GM23248 (cell line): ENCODE measurements around the gene TLX3. TPM values are rescaled to one million over a fixed set of nuclear protein-coding genes. Genes with fewer than 3 reads are reported as not detected.

Experiments used
- DNase-seq: peaks from one replicate; pipeline ENCODE4 v3.0.0-alpha.2; 2015
- H2AFZ ChIP-seq: fragments of 200-600 bp; sonication (generic); 2 replicates; pipeline ENCODE4 v1.6.1; 2016; ENCODE audit warnings: antibody characterized with exemption
- H3F3A ChIP-seq: fragments of 200-600 bp; sonication (generic); 2 replicates; pipeline ENCODE4 v1.6.1; 2016; ENCODE audit warnings: mild to moderate bottlenecking, antibody characterized with exemption, mixed run types; ENCODE audit not compliant: insufficient read depth
- H3K27ac ChIP-seq: fragments of 200-600 bp; sonication (generic); 2 replicates; pipeline ENCODE4 v1.5.1; 2016; ENCODE audit warnings: mild to moderate bottlenecking
- H3K27me3 ChIP-seq: fragments of 200-600 bp; sonication (generic); replicated peaks from 2 replicates; pipeline ENCODE4 v1.6.1; 2016; ENCODE audit warnings: mild to moderate bottlenecking; ENCODE audit not compliant: insufficient read depth
- H3K36me3 ChIP-seq: fragments of 200-600 bp; sonication (generic); 2 replicates; pipeline ENCODE4 v1.6.1; 2016; ENCODE audit warnings: low read depth, mild to moderate bottlenecking
- H3K4me1 ChIP-seq: fragments of 200-600 bp; sonication (generic); 2 replicates; pipeline ENCODE4 v1.6.1; 2016; ENCODE audit warnings: mild to moderate bottlenecking; ENCODE audit not compliant: insufficient read depth
- H3K4me2 ChIP-seq: fragments of 200-600 bp; sonication (generic); one replicate; pipeline ENCODE4 v1.6.1; 2016; ENCODE audit warnings: mild to moderate bottlenecking; ENCODE audit not compliant: unreplicated experiment
- H3K4me3 ChIP-seq: fragments of 200-600 bp; sonication (generic); 2 replicates; pipeline ENCODE4 v1.5.1; 2016; ENCODE audit warnings: mild to moderate bottlenecking
- H3K79me2 ChIP-seq: fragments of 200-600 bp; sonication (generic); 2 replicates; pipeline ENCODE4 v1.6.1; 2016; ENCODE audit warnings: mild to moderate bottlenecking; ENCODE audit not compliant: insufficient read depth
- H3K9ac ChIP-seq: fragments of 200-600 bp; sonication (generic); 2 replicates; pipeline ENCODE4 v1.6.1; 2016; ENCODE audit warnings: mild to moderate bottlenecking
- H3K9me2 ChIP-seq: fragments of 200-600 bp; sonication (generic); 2 replicates; pipeline ENCODE4 v1.6.1; 2016; ENCODE audit warnings: mixed run types, mild to moderate bottlenecking, moderate library complexity; ENCODE audit not compliant: insufficient read depth
- H3K9me3 ChIP-seq: fragments of 200-600 bp; sonication (generic); one replicate; pipeline ENCODE4 v1.6.1; 2017; ENCODE audit warnings: low read depth
- H4K20me1 ChIP-seq: fragments of 200-600 bp; sonication (generic); 2 replicates; pipeline ENCODE4 v1.6.0; 2016; ENCODE audit not compliant: insufficient read depth
- EZH2 ChIP-seq: fragments of 200-600 bp; sonication (generic); IDR thresholded peaks from 2 replicates; pipeline ENCODE4 v1.6.1; 2018; ENCODE audit warnings: antibody characterized with exemption, mild to moderate bottlenecking; ENCODE audit not compliant: insufficient read depth, poor library complexity, severe bottlenecking
- EZH2phosphoT487 ChIP-seq: fragments of 200-600 bp; sonication (generic); IDR thresholded peaks from 2 replicates; pipeline ENCODE4 v1.6.1; 2018; ENCODE audit warnings: antibody characterized with exemption, moderate library complexity, mild to moderate bottlenecking, low read depth; ENCODE audit not compliant: insufficient read depth
- WGBS, 2 experiments: methylation state at CpG; one replicate each; pipeline ENCODE4 v1.1.6; 2015 to 2017; ENCODE audit warnings: low lambda C conversion rate in 2 of 2, low coverage in 1 of 2; ENCODE audit errors: missing lambda C conversion rate in 2 of 2; 5-methylcytosine and 5-hydroxymethylcytosine counted together
- in situ Hi-C: fragments of 300-500 bp; cut with MboI; formaldehyde crosslinking; loops from 2 replicates; pipeline ENCODE4 v1.15.0; 2020
- polyA plus RNA-seq: library from polyadenylated mRNA; unstranded; fragments of >200 nt; fragmentation: Nextera tagmentation; extraction: Ambion mirVana; gene quantifications from 2 replicates; pipeline ENCODE4 v1.2.1, GENCODE V29; 2016
- total RNA-seq: library from RNA; depleted of rRNA; stranded (reverse); fragments of >200 nt; shearing (Covaris generic); gene quantifications from 2 replicates; pipeline ENCODE4 v1.2.3, GENCODE V29; 2014

Gene TLX3
- total and polyA plus RNA-seq, 2 experiments from 2014 or later: not detected

GRCh38 chr5:171306781-171307591, 2.1 kb upstream of the TLX3 start:
- in situ Hi-C loops: no loop called here
- peaks cover 65% of the 10 kb centered on the region for H3K27me3 ChIP-seq

GRCh38 chr5:171307789-171308452, 1.1 kb upstream of the TLX3 start:
- in situ Hi-C loops: no loop called here
- no peaks in the 10 kb centered on the region for H3F3A ChIP-seq
- H3K9me2 ChIP-seq: no peaks in the 10 kb centered on the region
- H3K4me3 ChIP-seq: no peak overlapping the region
- DNase-seq: no peak
- H3K9me3 ChIP-seq: no peaks in the 10 kb centered on the region
- H3K4me2 ChIP-seq: no peak overlapping the region
- H4K20me1 ChIP-seq: no peaks in the 10 kb centered on the region
- H3K27me3 ChIP-seq: peaks cover 74% of the 10 kb centered on the region
- H3K9ac ChIP-seq: no peak overlapping the region
- TF ChIP-seq EZH2phosphoT487: no peak
- TF ChIP-seq EZH2: no peak
- no peaks in the 10 kb centered on the region for H3K36me3 ChIP-seq
- H2AFZ ChIP-seq: no peak overlapping the region
- H3K27ac ChIP-seq: no peak overlapping the region
- H3K79me2 ChIP-seq: no peaks in the 10 kb centered on the region
- WGBS, 2 experiments: 38 to 41% methylated on average over 40 to 41 of the region's 42 CpGs
- peaks cover 3% of the 10 kb centered on the region; the same call in 1 of the 2 replicates for H3K4me1 ChIP-seq

More at GRCh38 chr5:171306781-171307591, 2.1 kb upstream of the TLX3 start:
- H3K4me3 ChIP-seq: no peak overlapping the region
- peaks cover 3% of the 10 kb centered on the region; the same call in 1 of the 2 replicates for H3K4me1 ChIP-seq
- H3K9me2 ChIP-seq: no peaks in the 10 kb centered on the region
- no peaks in the 10 kb centered on the region for H3K36me3 ChIP-seq
- H3K9me3 ChIP-seq: no peaks in the 10 kb centered on the region
- H3F3A ChIP-seq: no peaks in the 10 kb centered on the region
- 34 to 40% methylated on average over 9 to 10 of the region's 10 CpGs for WGBS, 2 experiments
- H3K9ac ChIP-seq: no peak overlapping the region
- H3K79me2 ChIP-seq: no peaks in the 10 kb centered on the region
- no peak for DNase-seq
- H2AFZ ChIP-seq: no peak overlapping the region
- no peak for TF ChIP-seq EZH2
- no peak for TF ChIP-seq EZH2phosphoT487
- no peaks in the 10 kb centered on the region for H4K20me1 ChIP-seq
- no peak overlapping the region for H3K4me2 ChIP-seq
- H3K27ac ChIP-seq: no peak overlapping the region

- H3K9ac ChIP-seq: no peak overlapping the region
- no peaks in the 10 kb centered on the region for H3K9me2 ChIP-seq
- no peaks in the 10 kb centered on the region for H3F3A ChIP-seq
- in situ Hi-C loops: no loop called here
- no peak for DNase-seq
- H3K79me2 ChIP-seq: no peaks in the 10 kb centered on the region
- peaks cover 3% of the 10 kb centered on the region; the same call in 1 of the 2 replicates for H3K4me1 ChIP-seq
- H3K9me3 ChIP-seq: no peaks in the 10 kb centered on the region
- TF ChIP-seq EZH2 (peak; percentile 0), EZH2phosphoT487 (no peak)
- WGBS, 2 experiments: 7 to 12% methylated on average over 64 to 75 of the region's 106 CpGs
- H3K27me3 ChIP-seq: peaks cover 90% of the 10 kb centered on the region
- H3K27ac ChIP-seq: no peak overlapping the region
- H3K36me3 ChIP-seq: no peaks in the 10 kb centered on the region
- H3K4me3 ChIP-seq: no peak overlapping the region
- no peaks in the 10 kb centered on the region for H4K20me1 ChIP-seq
- no peak overlapping the region for H2AFZ ChIP-seq
- H3K4me2 ChIP-seq: no peak overlapping the region
These were observed 496 bp downstream of the TLX3 start for GRCh38 chr5:171309276-171310211.
